Central memory CD4-positive, alpha-beta T cell (primary cell): ENCODE measurements around the gene TBC1D8.

ENCODE experiments used
- DNase-seq: peaks from one replicate; pipeline ENCODE4 v3.0.0; 2022

TBC1D8 gene

GRCh38 chr2:101109451-101110118 is 41.6 kb downstream of the TBC1D8 start:
- DNase-seq = no peak

GRCh38 chr2:101108357-101108756 is 42.8 kb downstream of the TBC1D8 start:
- DNase-seq = no peak

- DNase-seq = no peak
Observed at GRCh38 chr2:101107241-101107640, 43.9 kb downstream of the TBC1D8 start.

GRCh38 chr2:101106453-101107181 is 44.6 kb downstream of the TBC1D8 start:
- DNase-seq = no peak

GRCh38 chr2:101105654-101106053 is 45.5 kb downstream of the TBC1D8 start:
- DNase-seq = no peak

- DNase-seq = no peak
Observed at GRCh38 chr2:101097638-101098037, 53.5 kb downstream of the TBC1D8 start.

GRCh38 chr2:101096619-101097142 is 54.5 kb downstream of the TBC1D8 start:
- DNase-seq = no peak

- DNase-seq = no peak
Observed at GRCh38 chr2:101094351-101094750, 56.8 kb downstream of the TBC1D8 start.

- DNase-seq = no peak
Observed at GRCh38 chr2:101089942-101090799, 61.0 kb downstream of the TBC1D8 start.

- DNase-seq = no peak
Observed at GRCh38 chr2:101089419-101089818, 61.8 kb downstream of the TBC1D8 start.

- DNase-seq = no peak
Observed at GRCh38 chr2:101087638-101088037, 63.5 kb downstream of the TBC1D8 start.

GRCh38 chr2:101083613-101084012 is 67.6 kb downstream of the TBC1D8 start:
- DNase-seq = no peak

- no peak for DNase-seq
Observed at GRCh38 chr2:101082998-101083397, 68.2 kb downstream of the TBC1D8 start.

- DNase-seq = no peak
Observed at GRCh38 chr2:101081375-101081907, 69.7 kb downstream of the TBC1D8 start.

- no peak for DNase-seq
Observed at GRCh38 chr2:101080211-101081068, 70.7 kb downstream of the TBC1D8 start.

GRCh38 chr2:101076581-101076980 is 74.6 kb downstream of the TBC1D8 start:
- no peak for DNase-seq

GRCh38 chr2:101064868-101065549 is 86.2 kb downstream of the TBC1D8 start:
- no peak for DNase-seq

- no peak for DNase-seq
Observed at GRCh38 chr2:101064505-101064867, 86.7 kb downstream of the TBC1D8 start.

- no peak for DNase-seq
Observed at GRCh38 chr2:101064125-101064502, 87.1 kb downstream of the TBC1D8 start.

GRCh38 chr2:101063352-101064124 is 87.6 kb downstream of the TBC1D8 start:
- DNase-seq = no peak

GRCh38 chr2:101058386-101058785 is 92.8 kb downstream of the TBC1D8 start:
- no peak for DNase-seq
